Vagina (tissue), 2 donors: ENCODE data around the gene ADAMTSL1.

ENCODE experiments used
- CTCF ChIP-seq, 3 experiments: fragments of 450-650 bp in 2 of 3; fragments of 200-600 bp in 1 of 3; sonication (generic) in 1 of 3; IDR thresholded peaks; one replicate each; pipeline ENCODE4 v1.5.1; 2017 to 2019; ENCODE audit warnings: antibody characterized with exemption in 3 of 3, mild to moderate bottlenecking in 2 of 3, moderate library complexity in 2 of 3
- POLR2A ChIP-seq, 2 donors: fragments of 450-650 bp; IDR thresholded peaks; one replicate each; pipeline ENCODE4 v1.6.1; 2017; ENCODE audit warnings: antibody characterized with exemption in 2 of 2, mild to moderate bottlenecking in 2 of 2, moderate library complexity in 2 of 2
- POLR2AphosphoS5 ChIP-seq, 2 donors: sonication (generic); formaldehyde crosslinking; IDR thresholded peaks; one replicate each; pipeline ENCODE4 v1.9.0; 2017; ENCODE audit warnings: antibody characterized with exemption in 2 of 2, mild to moderate bottlenecking in 2 of 2, low read depth in 1 of 2; ENCODE audit not compliant: insufficient read depth in 1 of 2

DNA sequence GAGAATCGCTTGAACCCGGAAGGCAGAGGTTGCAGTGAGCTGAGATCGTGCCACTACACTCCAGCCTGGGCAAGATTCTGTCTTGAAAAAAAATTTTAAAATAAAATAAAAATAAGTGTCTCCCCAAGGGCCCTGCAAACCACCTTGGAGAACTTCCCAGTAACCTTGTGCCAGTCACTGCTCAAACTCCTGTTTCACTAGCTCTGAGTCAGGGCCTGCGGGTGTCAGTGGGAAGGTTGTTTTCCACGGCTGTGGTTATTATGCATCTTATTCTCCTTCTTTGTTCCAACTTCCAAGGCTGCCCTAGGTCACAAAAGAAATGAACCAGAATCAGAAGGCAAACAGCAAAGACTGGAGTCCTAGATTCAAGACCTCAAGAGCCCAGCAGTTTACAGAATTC, 246.7 kb downstream of the ADAMTSL1 start:
- no peak for TF ChIP-seq POLR2AphosphoS5 (IDR thresholded peaks at IDR 0.05; ENCODE audit: insufficient read depth in 1 of 2, low read depth in 1 of 2)
- no peak for TF ChIP-seq POLR2A (IDR thresholded peaks at IDR 0.05)
- TF ChIP-seq CTCF (IDR thresholded peaks at IDR 0.05), result no peak
